Body of pancreas (tissue), 4 donors: Measurements from ENCODE around the gene LSM14A. TPM values are rescaled to one million over a fixed set of nuclear protein-coding genes. Genes with fewer than 3 reads are reported as not detected.

ENCODE experiments used
- ATAC-seq: fragments of 150-250 bp; one replicate; pipeline ENCODE4 v1.9.1; 2016
- DNase-seq, 4 donors: peaks; one replicate each; pipeline ENCODE4 v3.0.0-alpha.2; 2019
- H3K27ac ChIP-seq, 4 donors: fragments of 200-600 bp; sonication (generic); 1 replicate in 3 of 4; 2 replicates in 1 of 4; pipeline versions ENCODE4 v1.5.1 to v1.6.1; 2016 to 2019; ENCODE audit warnings: mild to moderate bottlenecking in 1 of 4, mixed read lengths in 1 of 4, moderate library complexity in 1 of 4
- H3K27me3 ChIP-seq, 2 donors: fragments of 200-600 bp; sonication (generic); one replicate each; pipeline ENCODE4 v1.6.0; 2016; ENCODE audit warnings: mild to moderate bottlenecking in 1 of 2
- H3K36me3 ChIP-seq, 2 donors: fragments of 200-600 bp; sonication (generic); replicated peaks in 1 of 2; 2 replicates each; pipeline ENCODE4 v1.5.1; 2016; ENCODE audit warnings: low read depth in 2 of 2; ENCODE audit not compliant: insufficient read depth in 1 of 2
- H3K4me1 ChIP-seq: fragments of 200-600 bp; sonication (generic); one replicate; pipeline ENCODE4 v1.6.0; 2016
- H3K4me3 ChIP-seq, 2 donors: fragments of 200-600 bp; sonication (generic); 1 replicate in 1 of 2; 2 replicates in 1 of 2; pipeline ENCODE4 v1.5.1; 2016 to 2019
- H3K9me3 ChIP-seq, 3 donors: fragments of 200-600 bp; sonication (generic); 1 replicate in 2 of 3; 2 replicates in 1 of 3; pipeline ENCODE4 v1.5.1; 2016
- CTCF ChIP-seq, 7 experiments: fragments of 450-650 bp in 4 of 7; fragments of 200-600 bp in 3 of 7; sonication (generic) in 3 of 7; IDR thresholded peaks; one replicate each; pipeline ENCODE4 v1.5.1; 2016 to 2019; ENCODE audit warnings: antibody characterized with exemption in 7 of 7
- POLR2A ChIP-seq, 3 donors: fragments of 450-650 bp; IDR thresholded peaks; one replicate each; pipeline ENCODE4 v1.6.1; 2016; ENCODE audit warnings: antibody characterized with exemption in 3 of 3, mild to moderate bottlenecking in 2 of 3
- WGBS, 2 donors: methylation state at CpG; one replicate each; pipeline ENCODE4 v1.1.5; 2017; 5-methylcytosine and 5-hydroxymethylcytosine counted together
- intact Hi-C: fragments of 100-400 bp; cut with DNase I; formaldehyde crosslinking; loops from one replicate; pipeline ENCODE4 v1.15.1; 2023
- total RNA-seq, 2 donors: library from RNA; depleted of rRNA; stranded (reverse); fragments of >200 nt; gene quantifications; one replicate each; pipeline ENCODE4 v1.1.0, GENCODE V29; 2016

Gene LSM14A
- total RNA-seq, 2 donors from 2014 or later: 63.6 to 95.9 TPM

GRCh38 chr19:34224996-34225658 lies 52.8 kb downstream of the LSM14A start:
- H3K27me3 ChIP-seq: no peaks in the 10 kb centered on the region
- no peak overlapping the region for H3K4me3 ChIP-seq
- DNase-seq: no peak
- H3K36me3 ChIP-seq: peaks cover 5 to 37% of the 10 kb centered on the region in 2 donors
- ATAC-seq: no peak
- no peaks in the 10 kb centered on the region for H3K4me1 ChIP-seq
- TF ChIP-seq CTCF (IDR thresholded peaks at IDR 0.05) (no peak), POLR2A (IDR thresholded peaks at IDR 0.05) (no peak)
- no peak overlapping the region for H3K27ac ChIP-seq
- H3K9me3 ChIP-seq: no peaks in the 10 kb centered on the region
- 75 to 91% methylated on average over 2 of the region's 2 CpGs for WGBS, 2 donors
- intact Hi-C loops: no loop called here

- DNase-seq: no peak
- Histone ChIP-seq H3K36me3 (peaks cover 5 to 41% of the 10 kb centered on the region in 2 donors), H3K4me3 (no peak overlapping the region), H3K27ac (no peak overlapping the region), H3K4me1 (no peaks in the 10 kb centered on the region), H3K27me3 (no peaks in the 10 kb centered on the region), H3K9me3 (no peaks in the 10 kb centered on the region)
- intact Hi-C loops: no loop called here
- no peak for ATAC-seq
- TF ChIP-seq POLR2A (IDR thresholded peaks at IDR 0.05) (no peak), CTCF (IDR thresholded peaks at IDR 0.05) (no peak)
Measured at GRCh38 chr19:34225659-34226015, 53.3 kb downstream of the LSM14A start.

- TF ChIP-seq POLR2A (IDR thresholded peaks at IDR 0.05) (no peak), CTCF (IDR thresholded peaks at IDR 0.05) (no peak)
- intact Hi-C loops: no loop called here
- no peak overlapping the region for H3K27ac ChIP-seq
Measured at GRCh38 chr19:34226036-34226435, 53.7 kb downstream of the LSM14A start.

GRCh38 chr19:34228347-34228746 lies 56.0 kb downstream of the LSM14A start:
- no peaks in the 10 kb centered on the region for H3K27me3 ChIP-seq
- peaks cover 7% of the 10 kb centered on the region for H3K4me1 ChIP-seq
- H3K36me3 ChIP-seq: peaks cover 5 to 26% of the 10 kb centered on the region in 2 donors
- no peak for DNase-seq
- H3K4me3 ChIP-seq: no peak overlapping the region
- ATAC-seq: no peak
- no peak for TF ChIP-seq POLR2A (IDR thresholded peaks at IDR 0.05)
- TF ChIP-seq CTCF (IDR thresholded peaks at IDR 0.05): no peak
- intact Hi-C loops: no loop called here
- 84 to 85% methylated on average over 1 of the region's 1 CpG for WGBS, 2 donors
- H3K27ac ChIP-seq: no peak overlapping the region
- H3K9me3 ChIP-seq: no peaks in the 10 kb centered on the region

More at GRCh38 chr19:34226036-34226435, 53.7 kb downstream of the LSM14A start:
- H3K4me3 ChIP-seq: no peak overlapping the region
- no peaks in the 10 kb centered on the region for H3K4me1 ChIP-seq
- ATAC-seq (no peak), DNase-seq (no peak)
- H3K36me3 ChIP-seq: peaks cover 5 to 41% of the 10 kb centered on the region in 2 donors
- H3K9me3 ChIP-seq: no peaks in the 10 kb centered on the region
- 93 to 94% methylated on average over 2 of the region's 2 CpGs for WGBS, 2 donors
- H3K27me3 ChIP-seq: no peaks in the 10 kb centered on the region

- TF ChIP-seq CTCF (IDR thresholded peaks at IDR 0.05) (no peak), POLR2A (IDR thresholded peaks at IDR 0.05) (no peak)
- WGBS, 2 donors: 86 to 92% methylated on average over 3 of the region's 3 CpGs
- H3K4me3 ChIP-seq: no peak overlapping the region
- H3K4me1 ChIP-seq: peaks cover 7% of the 10 kb centered on the region
- DNase-seq (no peak), ATAC-seq (no peak)
- no peaks in the 10 kb centered on the region for H3K9me3 ChIP-seq
- H3K27me3 ChIP-seq: no peaks in the 10 kb centered on the region
- H3K27ac ChIP-seq: no peak overlapping the region
- intact Hi-C loops: no loop called here
- H3K36me3 ChIP-seq: peaks cover 5 to 23% of the 10 kb centered on the region in 2 donors
Measured at GRCh38 chr19:34228762-34229161, 56.5 kb downstream of the LSM14A start.
